NCI-H82 treated with DMSO at 0.1 percent for 48 hours (cell line): ENCODE results near the gene ZXDC.

ENCODE experiments used
- DNase-seq: peaks from one replicate; lab custom pipeline; 2025; ENCODE audit not compliant: unreplicated experiment; lab: John Stamatoyannopoulos, UW

ZXDC gene

DNA sequence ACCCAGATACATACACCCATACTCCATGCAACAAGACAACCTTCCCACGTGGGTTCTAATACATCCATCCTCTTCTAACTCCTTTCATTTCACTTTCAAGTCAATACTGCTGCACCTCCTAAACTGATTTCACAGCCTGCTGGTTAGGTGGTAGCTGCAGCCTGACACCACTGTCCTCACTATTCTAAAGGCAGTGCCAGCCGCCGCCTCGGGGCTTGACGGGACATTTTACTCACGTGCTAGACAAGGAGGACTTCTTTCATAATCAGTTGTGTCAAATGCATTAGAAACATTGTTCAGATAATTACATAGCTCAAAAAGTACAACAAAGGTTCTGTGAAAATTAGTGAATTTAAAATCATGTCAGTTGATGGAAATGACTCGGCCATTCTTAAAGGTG lies 35.6 kb upstream of the ZXDC start:
- no peak for DNase-seq

GRCh38 chr3:126510308-126510910 lies 34.7 kb upstream of the ZXDC start:
- no peak for DNase-seq

- DNase-seq = no peak
Measured at GRCh38 chr3:126509597-126510307, 34.1 kb upstream of the ZXDC start.

DNA sequence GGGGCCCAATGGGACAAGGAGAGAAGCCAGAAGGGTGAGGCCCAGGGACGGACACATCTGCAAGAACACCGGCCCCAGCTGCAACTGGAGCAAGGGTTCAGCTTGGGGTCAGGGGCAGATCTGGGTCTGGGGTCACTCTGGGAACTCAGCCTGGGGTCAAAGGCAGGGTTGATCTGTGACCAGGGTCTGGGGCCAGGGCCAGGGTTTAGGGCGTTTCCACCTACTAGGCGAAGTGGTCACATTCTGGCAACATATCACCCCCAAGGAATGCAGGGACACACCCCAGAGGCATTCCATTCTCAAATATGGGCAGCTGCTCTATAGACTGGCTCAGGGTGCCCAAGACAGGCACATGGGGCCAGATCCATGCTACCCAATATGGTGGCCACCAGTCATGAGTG lies 32.9 kb upstream of the ZXDC start:
- DNase-seq = no peak

GRCh38 chr3:126507886-126508285 lies 32.2 kb upstream of the ZXDC start:
- DNase-seq = no peak

- DNase-seq = no peak
Measured at GRCh38 chr3:126503701-126504100, 28.0 kb upstream of the ZXDC start.

DNA sequence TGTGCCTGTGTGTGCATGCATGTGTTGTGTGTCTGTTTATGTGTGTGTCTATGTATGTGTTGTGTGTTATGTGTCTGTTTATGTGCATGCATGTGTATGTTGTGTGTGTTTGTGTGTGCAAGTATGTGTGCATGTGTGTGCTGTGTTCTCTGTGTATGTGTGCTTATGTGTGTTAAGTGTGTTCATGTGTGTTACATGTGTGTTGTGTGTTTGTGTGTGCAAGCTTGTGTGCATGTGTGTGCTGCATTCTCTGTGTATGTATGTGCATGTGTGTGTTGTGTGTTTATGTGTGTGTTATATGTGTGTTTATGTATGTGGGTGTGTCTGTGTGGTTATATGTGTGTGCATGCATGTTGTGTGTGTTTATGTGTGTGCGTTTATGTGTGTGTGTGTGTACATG lies 27.0 kb upstream of the ZXDC start:
- no peak for DNase-seq

DNA sequence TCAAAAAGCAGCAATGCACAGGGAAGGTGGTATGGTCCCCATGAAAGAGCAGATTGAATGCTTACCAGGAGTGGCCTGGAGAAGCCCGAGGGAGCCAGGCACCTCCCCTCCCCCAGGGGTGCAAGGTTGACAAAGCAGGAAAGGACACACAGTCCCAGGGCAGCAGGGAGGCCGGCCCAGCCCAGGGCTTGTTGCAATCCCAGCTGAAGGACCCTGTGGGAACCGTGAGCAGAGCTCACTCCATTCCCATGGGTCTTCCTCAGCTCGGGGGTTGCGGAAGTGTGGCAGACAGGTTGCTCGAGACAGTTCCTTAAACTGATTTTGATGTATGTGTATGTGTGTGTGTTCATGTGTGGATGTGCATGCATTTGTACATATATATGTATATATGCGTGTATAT lies 26.0 kb upstream of the ZXDC start:
- DNase-seq = no peak

DNA sequence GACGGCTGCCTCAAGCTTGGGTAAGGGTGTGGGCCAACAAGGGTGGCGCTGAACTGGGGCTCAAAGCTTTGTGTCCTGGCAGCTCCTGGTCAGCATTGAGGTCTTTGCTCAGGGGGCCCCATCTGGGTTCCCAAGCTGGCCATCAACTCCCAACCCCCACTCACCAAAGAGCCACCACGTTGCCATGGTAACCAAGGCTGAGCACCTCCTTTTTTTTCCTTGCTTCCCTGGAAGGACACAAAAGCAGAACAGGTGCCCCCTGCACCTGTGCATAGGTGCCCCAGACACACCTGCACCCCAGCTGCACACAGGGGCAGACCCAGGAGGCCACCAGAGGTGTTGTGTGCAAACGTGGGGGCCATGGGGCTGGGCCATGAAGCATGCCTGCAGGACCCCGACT lies 25.4 kb upstream of the ZXDC start:
- DNase-seq = no peak

DNA sequence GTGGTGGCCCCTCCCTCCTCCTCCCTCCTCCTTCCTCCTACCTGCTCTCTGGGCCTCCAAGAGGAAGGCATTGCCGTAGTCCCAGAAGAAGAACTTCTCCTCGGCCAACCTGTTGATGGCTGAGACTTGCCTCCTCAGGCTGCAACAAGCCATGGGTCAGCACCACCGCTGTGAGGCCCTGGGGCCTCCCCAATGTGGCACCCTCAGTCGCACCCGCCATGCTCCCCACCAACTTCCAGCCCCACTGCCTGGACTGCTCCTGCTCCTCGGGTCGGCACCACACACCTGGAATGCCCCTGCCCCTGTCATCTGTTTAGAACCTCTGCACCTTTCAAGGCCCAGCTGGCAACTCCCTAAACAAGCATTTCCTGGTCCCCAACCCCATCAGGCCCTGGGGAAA lies 24.3 kb upstream of the ZXDC start:
- no peak for DNase-seq

DNA sequence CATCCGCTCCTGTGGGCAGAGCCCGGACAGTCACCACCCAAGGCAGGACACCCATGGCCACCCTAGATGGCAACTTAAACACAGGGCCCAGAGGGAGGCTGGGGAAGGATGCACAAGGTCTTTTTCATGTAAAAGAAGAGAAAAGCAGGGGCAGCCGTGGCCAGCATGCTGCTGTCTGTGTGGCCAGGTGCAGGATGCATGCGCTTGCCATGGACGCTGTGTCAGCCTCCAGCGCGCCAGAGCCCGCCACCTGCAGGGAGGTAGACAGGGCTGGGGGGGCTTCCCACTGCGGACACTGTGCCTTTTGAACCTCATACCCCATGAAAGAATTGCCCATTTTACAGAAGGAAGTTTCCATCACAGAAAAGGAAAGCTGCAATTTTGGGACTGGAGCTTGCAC lies 23.7 kb upstream of the ZXDC start:
- DNase-seq = no peak

- DNase-seq = no peak
Measured at GRCh38 chr3:126498929-126499328, 23.2 kb upstream of the ZXDC start.

DNA sequence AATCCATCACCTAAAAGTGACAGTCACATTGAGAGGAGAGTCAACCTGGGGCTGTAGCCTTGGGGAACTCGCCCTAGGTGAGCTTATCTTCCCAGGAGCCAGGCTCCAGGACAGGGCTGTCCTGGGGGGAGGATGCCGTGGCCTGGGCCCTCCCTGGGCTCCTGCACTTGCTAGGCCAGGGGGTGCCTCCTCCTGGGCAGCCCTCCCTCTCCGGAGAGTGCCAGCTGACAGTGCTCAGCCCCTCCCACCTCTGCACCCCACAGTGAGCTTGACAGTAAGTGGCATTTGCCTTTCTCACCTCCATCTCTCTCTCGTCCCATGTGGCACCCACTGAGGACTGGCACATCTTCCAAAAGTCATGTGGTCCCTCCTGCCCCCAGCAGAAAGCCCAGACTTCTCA lies 22.8 kb upstream of the ZXDC start:
- no peak for DNase-seq

DNA sequence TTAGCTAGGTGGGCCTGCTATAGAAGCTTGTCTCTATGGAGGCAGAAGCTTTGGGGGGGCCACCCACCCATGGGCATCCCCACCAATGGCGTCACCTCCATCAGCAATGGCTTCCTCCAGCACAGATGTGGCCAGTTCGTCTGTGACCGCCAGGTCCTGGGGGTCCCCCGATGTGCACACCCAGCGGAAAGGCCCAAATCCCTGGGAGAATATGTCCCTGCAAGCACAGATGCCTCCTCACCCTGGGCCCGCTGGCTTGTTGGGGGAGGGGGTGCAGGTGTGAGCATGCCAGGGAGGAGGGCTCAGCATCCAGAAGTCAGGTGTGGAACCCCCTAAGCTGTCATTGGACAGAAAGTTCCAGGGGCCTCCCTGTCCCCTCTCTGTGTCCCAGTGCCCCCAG lies 22.3 kb upstream of the ZXDC start:
- no peak for DNase-seq

- no peak for DNase-seq
Measured at GRCh38 chr3:126496894-126497850, 21.5 kb upstream of the ZXDC start.

DNA sequence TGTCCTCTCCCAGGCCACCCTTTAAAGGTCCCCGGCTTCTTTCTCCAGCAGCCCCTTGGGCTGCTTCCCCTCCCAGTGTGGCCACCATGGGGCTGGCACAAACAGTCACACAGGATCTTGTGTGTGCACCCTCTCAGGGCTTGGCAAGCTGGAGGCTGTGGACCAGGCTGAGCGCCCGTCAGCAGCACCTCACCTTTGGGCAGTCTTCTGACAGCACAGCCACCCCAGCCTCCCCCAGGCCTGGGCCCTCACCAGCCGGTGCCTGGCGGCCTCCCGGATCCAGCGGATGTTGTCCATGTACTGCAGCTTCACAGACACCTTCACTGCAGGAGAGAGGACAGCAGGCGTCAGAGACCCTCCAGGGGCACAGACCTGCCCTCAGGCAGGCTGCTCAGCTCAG lies 20.1 kb upstream of the ZXDC start:
- no peak for DNase-seq

GRCh38 chr3:126494970-126495230 lies 19.2 kb upstream of the ZXDC start:
- no peak for DNase-seq

DNA sequence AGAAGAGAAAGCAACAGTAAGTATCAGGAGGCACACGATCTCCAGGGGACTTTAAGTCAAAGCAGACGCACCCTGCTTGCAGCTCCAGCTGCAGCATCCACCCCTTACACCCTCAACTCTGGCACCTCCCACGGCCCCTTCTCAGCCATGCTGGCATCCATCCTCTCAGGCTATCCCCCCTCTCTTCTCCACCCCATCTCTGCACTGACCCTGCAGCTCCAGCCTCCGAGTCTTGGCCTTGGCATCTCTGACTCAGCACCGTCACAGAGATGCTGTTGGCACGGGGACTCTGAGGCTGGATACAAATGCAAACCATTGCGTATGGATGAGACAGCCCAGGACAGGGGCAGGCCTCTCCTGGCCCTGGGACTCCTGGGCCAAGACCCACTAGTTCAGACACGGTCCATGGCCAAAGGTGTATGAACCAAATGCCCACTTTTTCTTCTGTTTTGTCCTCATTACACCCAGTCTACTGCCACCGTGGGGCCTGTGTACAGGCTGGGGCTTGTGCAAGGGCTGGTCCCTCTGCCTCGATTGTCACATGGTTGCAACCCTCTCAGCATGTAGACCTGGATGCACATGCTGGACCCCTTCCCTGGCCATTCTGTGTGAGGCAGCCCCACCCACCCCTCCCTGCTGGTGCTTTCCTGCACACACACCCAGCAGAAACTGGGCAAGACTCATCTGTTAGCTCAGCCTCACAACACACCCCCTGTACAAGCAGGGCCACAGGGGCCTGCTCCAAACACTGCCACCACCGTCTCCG lies 18.7 kb upstream of the ZXDC start:
- no peak for DNase-seq

DNA sequence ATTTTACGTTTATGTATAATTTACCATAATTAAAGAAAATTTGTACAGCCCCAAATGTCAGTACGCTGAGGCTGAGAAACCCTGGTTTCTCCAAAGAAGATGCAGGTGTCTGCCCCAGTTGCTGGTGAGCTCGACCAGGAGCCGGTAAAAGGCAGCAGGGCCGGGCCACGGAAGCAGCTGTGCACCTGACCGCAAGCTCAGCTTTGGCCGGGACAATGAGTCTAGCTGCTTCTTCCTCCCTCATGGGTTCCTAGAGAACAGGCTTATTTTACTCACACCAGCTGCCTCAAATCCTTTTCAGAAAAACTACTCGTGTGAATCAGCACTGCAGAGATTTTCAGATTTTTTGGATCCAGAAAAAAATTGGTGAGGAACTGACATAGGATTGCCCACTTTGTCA lies 18.0 kb upstream of the ZXDC start:
- no peak for DNase-seq

DNA sequence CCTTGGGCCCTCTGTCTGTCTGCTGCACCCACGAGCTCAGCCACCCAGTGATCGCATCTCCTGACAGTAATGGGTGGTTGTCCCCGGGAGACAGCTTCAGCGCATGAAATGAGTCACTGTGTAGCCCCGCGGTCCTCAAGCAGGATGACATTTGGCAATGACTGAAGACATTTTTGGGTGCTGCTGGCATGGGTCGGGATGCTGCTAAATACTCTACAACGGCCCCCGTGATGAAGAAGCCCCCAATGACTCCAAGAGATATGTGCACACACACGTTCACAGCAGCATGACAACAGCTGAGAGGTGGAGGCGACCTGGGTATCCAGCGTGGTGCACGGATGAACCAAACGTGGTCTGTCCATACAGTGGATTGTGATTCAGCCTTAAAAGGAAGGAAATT lies 17.4 kb upstream of the ZXDC start:
- no peak for DNase-seq

DNA sequence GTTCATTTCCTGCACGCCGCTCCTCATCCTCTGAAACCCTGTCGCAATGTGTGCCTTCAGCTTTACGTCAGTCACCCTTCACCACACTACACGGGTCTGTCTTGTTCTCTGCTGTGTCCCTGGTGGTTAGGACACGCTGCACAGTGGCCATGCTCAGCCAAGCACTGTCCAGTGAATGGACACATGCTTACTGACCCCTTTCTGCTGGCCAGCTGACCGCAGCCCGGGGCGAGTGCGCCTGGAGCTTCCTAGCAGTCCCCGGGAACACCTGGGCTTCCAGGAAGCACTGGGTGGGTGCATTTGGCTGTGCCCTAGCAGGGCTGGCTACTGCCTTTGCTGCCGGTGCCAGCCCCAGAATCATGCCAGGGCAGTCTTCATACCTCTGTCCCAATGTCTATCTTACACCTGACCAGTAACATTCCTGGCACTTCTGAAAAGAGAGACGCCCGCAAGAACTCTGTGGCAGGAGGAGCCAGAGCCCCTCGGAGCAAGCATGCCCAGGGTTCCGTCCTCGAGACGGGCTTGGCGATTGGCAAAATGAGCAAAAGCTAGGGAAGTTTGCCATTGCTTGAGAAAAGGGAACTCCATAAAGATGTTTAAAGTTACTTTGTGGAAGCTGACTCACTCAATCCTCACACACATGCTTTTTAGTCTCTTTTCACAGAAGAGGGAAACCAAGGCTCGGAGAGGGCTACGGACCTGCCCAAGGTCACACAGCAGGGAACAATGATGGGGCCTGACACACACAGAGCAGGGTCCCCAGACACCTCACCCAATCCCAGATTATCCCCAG lies 15.7 kb upstream of the ZXDC start:
- DNase-seq = no peak
